Uterus (tissue), 4 donors: Measurements from ENCODE around the gene LPGAT1. TPM values are rescaled to one million over a fixed set of nuclear protein-coding genes. Genes with fewer than 3 reads are reported as not detected.
"Not testable (repeated sequence)": the region's sequence is repeated elsewhere in the genome, so short reads cannot be mapped to it uniquely, and the experiment has no call there.

Source experiments
- DNase-seq, 2 donors: peaks; one replicate each; pipeline ENCODE4 v3.0.0-alpha.2; 2019 to 2020
- H3K27ac ChIP-seq, 2 donors: fragments of 200-600 bp; sonication (generic); 1 replicate in 1 of 2; 2 replicates in 1 of 2; pipeline ENCODE4 v1.5.1; 2016 to 2018
- H3K27me3 ChIP-seq, 2 donors: fragments of 200-600 bp; sonication (generic); one replicate each; pipeline ENCODE4 v1.5.1; 2018 to 2019; ENCODE audit warnings: control low read depth in 1 of 2
- H3K36me3 ChIP-seq, 2 donors: fragments of 200-600 bp; sonication (generic); one replicate each; pipeline ENCODE4 v1.5.1; 2019; ENCODE audit warnings: control low read depth in 1 of 2
- H3K4me1 ChIP-seq, 2 donors: fragments of 200-600 bp; sonication (generic); one replicate each; pipeline ENCODE4 v1.5.1; 2018 to 2019; ENCODE audit warnings: control low read depth in 1 of 2
- H3K4me3 ChIP-seq, 2 donors: fragments of 200-600 bp; sonication (generic); 1 replicate in 1 of 2; 2 replicates in 1 of 2; pipeline ENCODE4 v1.5.1; 2018 to 2019; ENCODE audit warnings: mild to moderate bottlenecking in 1 of 2
- H3K9me3 ChIP-seq, 2 donors: fragments of 200-600 bp; sonication (generic); one replicate each; pipeline ENCODE4 v1.5.1; 2019; ENCODE audit warnings: control low read depth in 1 of 2
- CTCF ChIP-seq, 4 experiments: fragments of 200-600 bp in 2 of 4; fragments of 450-650 bp in 2 of 4; sonication (generic) in 2 of 4; IDR thresholded peaks; one replicate each; pipeline ENCODE4 v1.5.1; 2016 to 2019; ENCODE audit warnings: antibody characterized with exemption in 4 of 4, mild to moderate bottlenecking in 2 of 4, moderate library complexity in 1 of 4
- POLR2A ChIP-seq, 2 donors: fragments of 450-650 bp; IDR thresholded peaks; one replicate each; pipeline ENCODE4 v1.6.1; 2016; ENCODE audit warnings: antibody characterized with exemption in 2 of 2, mild to moderate bottlenecking in 1 of 2, moderate library complexity in 1 of 2
- intact Hi-C: fragments of 100-400 bp; cut with DNase I; formaldehyde crosslinking; loops from one replicate; pipeline ENCODE4 v1.15.1; 2023; ENCODE audit warnings: low total_unique reads
- total RNA-seq, 4 donors: library from RNA; depleted of rRNA in 3 of 4; stranded (reverse); fragments of >200 nt in 3 of 4; gene quantifications; one replicate each; pipeline versions ENCODE4 v1.1.0 to v1.2.4, GENCODE V29; 2014 to 2023
- donor health status: DM: yes; HTN: yes; CAD: no.

LPGAT1 gene
- total RNA-seq, 4 donors from 2014 or later, result 12.9 to 50.3 (median 36.6) TPM

DNA sequence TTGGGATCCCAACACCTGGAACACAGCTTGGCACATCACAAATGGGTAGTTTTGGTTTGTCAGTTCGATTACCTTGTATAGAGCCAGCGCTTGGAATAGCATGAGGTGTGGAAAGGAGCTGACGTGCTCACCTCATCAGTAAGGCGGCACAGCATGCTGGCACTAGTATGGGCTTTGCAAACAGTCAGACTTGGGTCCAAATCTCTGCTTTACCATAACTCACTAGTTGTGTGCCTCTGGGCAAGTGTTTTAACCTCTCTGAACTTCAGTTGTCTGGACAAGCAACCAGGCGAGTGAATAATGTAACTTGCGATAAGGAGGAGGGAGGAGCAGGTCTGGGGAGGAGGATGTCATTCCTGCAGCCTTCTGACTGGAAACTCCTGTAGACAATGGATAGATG is 128.8 kb downstream of the LPGAT1 start:
- no peaks in the 10 kb centered on the region for H3K27me3 ChIP-seq
- no peak for DNase-seq
- no peaks in the 10 kb centered on the region for H3K36me3 ChIP-seq
- H3K4me3 ChIP-seq, result no peak overlapping the region
- no peaks in the 10 kb centered on the region for H3K4me1 ChIP-seq
- no peak overlapping the region for H3K27ac ChIP-seq
- H3K9me3 ChIP-seq, result no peaks in the 10 kb centered on the region
- TF ChIP-seq POLR2A (IDR thresholded peaks at IDR 0.05), result no peak
- TF ChIP-seq CTCF (IDR thresholded peaks at IDR 0.05), result no peak
- intact Hi-C loops, result no loop called here

DNA sequence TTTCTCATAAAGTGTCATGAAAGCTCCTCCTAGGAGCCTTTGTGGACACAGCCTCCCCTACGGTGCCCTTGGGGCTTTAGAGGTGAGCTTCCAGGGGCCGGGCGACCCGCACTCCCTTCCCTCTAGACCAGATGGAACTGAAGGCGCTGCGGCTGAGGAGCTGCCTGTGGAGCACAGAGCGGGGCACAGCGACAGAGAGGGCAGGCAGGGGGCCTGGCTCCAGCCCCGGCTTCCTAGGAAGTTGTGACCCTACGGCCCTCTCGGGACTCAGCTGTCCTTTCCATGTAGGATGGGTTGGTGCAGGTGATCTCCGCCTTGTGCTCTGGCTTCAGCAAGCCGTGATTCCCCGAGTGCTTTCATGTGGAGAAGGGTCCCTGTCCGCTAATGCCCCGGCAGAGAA is 131.5 kb downstream of the LPGAT1 start:
- TF ChIP-seq CTCF (IDR thresholded peaks at IDR 0.05), result no peak
- no peak for TF ChIP-seq POLR2A (IDR thresholded peaks at IDR 0.05)
- Histone ChIP-seq H3K4me3 (no peak overlapping the region), H3K36me3 (no peaks in the 10 kb centered on the region), H3K27ac (no peak overlapping the region), H3K27me3 (no peaks in the 10 kb centered on the region), H3K4me1 (no peaks in the 10 kb centered on the region), H3K9me3 (no peaks in the 10 kb centered on the region)
- intact Hi-C loops, result no loop called here
- no peak for DNase-seq

- Histone ChIP-seq H3K4me1 (no peaks in the 10 kb centered on the region), H3K9me3 (no peaks in the 10 kb centered on the region), H3K36me3 (no peaks in the 10 kb centered on the region), H3K27me3 (no peaks in the 10 kb centered on the region), H3K27ac (no peak overlapping the region), H3K4me3 (no peak overlapping the region)
- DNase-seq, result peak; percentile 21 to 38
- intact Hi-C loops, result no loop called here
- TF ChIP-seq CTCF (IDR thresholded peaks at IDR 0.05) (peak; percentile 40 to 59 (median 46)), POLR2A (IDR thresholded peaks at IDR 0.05) (no peak)
Measured at GRCh38 chr1:211698161-211699026, 132.2 kb downstream of the LPGAT1 start.

- H3K4me3 ChIP-seq, result no peak overlapping the region
- no peaks in the 10 kb centered on the region for H3K27me3 ChIP-seq
- H3K4me1 ChIP-seq, result no peaks in the 10 kb centered on the region
- intact Hi-C loops, result no loop called here
- TF ChIP-seq POLR2A (IDR thresholded peaks at IDR 0.05) (no peak), CTCF (IDR thresholded peaks at IDR 0.05) (no peak)
- no peaks in the 10 kb centered on the region for H3K9me3 ChIP-seq
- no peak for DNase-seq
- no peak overlapping the region for H3K27ac ChIP-seq
- H3K36me3 ChIP-seq, result no peaks in the 10 kb centered on the region
Measured at GRCh38 chr1:211697356-211697755, 133.2 kb downstream of the LPGAT1 start.

GRCh38 chr1:211695135-211695816 is 135.3 kb downstream of the LPGAT1 start:
- H3K27ac ChIP-seq, result no peak overlapping the region
- H3K4me3 ChIP-seq, result no peak overlapping the region
- no peaks in the 10 kb centered on the region for H3K4me1 ChIP-seq
- intact Hi-C loops, result no loop called here
- DNase-seq, result no peak
- TF ChIP-seq POLR2A (IDR thresholded peaks at IDR 0.05) (no peak), CTCF (IDR thresholded peaks at IDR 0.05) (no peak)
- H3K36me3 ChIP-seq, result no peaks in the 10 kb centered on the region
- H3K9me3 ChIP-seq, result no peaks in the 10 kb centered on the region
- no peaks in the 10 kb centered on the region for H3K27me3 ChIP-seq

DNA sequence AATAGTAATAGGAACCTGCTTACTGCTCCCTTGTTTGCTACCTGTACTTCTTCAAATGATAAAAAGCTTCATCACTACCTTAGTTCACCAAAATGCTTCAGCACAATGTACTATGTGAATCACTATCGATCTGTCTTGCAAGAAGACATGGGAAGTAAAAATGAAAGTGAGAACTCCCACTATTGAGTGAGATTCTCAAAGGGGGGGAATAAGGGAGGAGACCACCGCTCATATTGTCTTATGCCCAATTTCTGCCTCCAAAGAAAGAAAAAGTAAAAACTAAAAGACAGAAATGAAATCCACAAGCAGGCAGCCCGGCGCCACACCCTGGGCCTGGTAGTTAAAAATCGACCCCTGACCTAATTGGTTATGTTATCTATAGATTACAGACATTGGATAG is 136.7 kb downstream of the LPGAT1 start:
- DNase-seq, H3K27me3 ChIP-seq, H3K36me3 ChIP-seq, H3K9me3 ChIP-seq, H3K4me3 ChIP-seq, H3K27ac ChIP-seq, H3K4me1 ChIP-seq, intact Hi-C loops: not testable (repeated sequence)
